OCI-LY1 (cell line): ENCODE results near the gene SYNDIG1L.

Experiments
- CTCF ChIP-seq: fragments of 200-600 bp; sonication (generic), shearing (Covaris generic); IDR thresholded peaks from 2 replicates; pipeline ENCODE4 v1.5.1; 2017; ENCODE audit warnings: mild to moderate bottlenecking, antibody characterized with exemption, low read length, moderate library complexity, mixed read lengths
- EZH2 ChIP-seq: fragments of 200-600 bp; sonication (generic), shearing (Covaris generic); IDR thresholded peaks from 2 replicates; pipeline ENCODE4 v1.8.0; 2017; ENCODE audit warnings: borderline replicate concordance, mixed run types, mild to moderate bottlenecking, antibody characterized with exemption, low read length, moderate library complexity, mixed read lengths

- TF ChIP-seq CTCF (no peak), EZH2 (no peak)
These were observed 8.4 kb downstream of the SYNDIG1L start for GRCh38 chr14:74417611-74418010.
